ENCODE data around the gene LAMTOR5.

The LAMTOR5 gene

DNA sequence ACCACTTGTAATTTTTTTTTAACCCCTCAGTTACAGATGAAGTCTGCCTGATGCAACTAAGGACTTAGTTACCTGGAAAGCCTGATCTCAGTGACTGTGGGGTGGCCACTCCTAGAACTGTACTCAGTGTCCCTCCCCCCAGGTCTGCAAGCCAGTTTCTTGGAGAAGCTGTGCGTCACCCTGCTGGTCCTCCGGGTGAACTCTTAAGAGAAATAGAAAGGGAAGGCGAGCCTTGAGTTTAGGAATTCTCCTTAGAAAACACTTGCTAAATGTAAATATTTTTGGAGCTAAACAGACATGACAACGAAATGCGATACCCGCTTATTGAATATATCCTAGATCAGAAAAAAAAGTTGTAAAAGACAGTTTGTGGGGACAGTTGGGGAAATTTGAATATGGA lies 17.4 kb downstream of the LAMTOR5 start:
- H3K4me3 ChIP-seq (ENCODE audit: low read depth, low read length): peak overlapping the region; percentile 54

DNA sequence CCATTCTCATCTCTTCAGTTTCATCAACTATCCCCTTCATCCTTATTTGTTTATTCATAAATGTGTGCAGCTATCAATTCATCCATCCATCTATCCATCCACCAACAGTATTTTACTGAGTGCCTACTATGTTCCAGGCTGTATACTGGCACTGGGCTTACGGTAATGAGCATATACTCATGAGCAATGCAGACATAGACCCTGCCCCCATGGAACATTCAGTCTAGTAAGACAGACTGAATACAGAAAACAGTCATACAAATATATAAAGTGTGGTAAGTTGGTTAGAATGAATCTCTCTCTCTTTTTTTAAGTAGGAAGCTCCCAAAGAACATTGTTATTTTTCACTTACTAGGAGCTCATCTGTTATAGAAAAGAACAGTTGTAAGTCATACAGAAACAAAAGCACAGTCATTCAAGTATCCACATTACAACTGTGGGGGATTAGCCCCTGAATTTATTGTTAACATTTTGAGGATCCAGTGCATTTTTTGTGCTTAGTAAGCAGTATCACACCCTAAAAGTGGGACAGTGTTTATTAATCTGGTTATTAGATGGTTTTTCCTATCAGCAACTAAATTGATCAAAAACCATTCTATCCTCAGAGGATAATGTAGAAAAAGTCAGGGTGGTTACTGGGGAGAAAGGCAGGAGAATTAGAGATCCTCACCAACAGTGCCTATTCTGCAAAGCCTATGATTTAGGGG lies 20.3 kb downstream of the LAMTOR5 start:
- DNase-seq (ENCODE audit: low read depth): no peak
- TF ChIP-seq, protein P1, sequence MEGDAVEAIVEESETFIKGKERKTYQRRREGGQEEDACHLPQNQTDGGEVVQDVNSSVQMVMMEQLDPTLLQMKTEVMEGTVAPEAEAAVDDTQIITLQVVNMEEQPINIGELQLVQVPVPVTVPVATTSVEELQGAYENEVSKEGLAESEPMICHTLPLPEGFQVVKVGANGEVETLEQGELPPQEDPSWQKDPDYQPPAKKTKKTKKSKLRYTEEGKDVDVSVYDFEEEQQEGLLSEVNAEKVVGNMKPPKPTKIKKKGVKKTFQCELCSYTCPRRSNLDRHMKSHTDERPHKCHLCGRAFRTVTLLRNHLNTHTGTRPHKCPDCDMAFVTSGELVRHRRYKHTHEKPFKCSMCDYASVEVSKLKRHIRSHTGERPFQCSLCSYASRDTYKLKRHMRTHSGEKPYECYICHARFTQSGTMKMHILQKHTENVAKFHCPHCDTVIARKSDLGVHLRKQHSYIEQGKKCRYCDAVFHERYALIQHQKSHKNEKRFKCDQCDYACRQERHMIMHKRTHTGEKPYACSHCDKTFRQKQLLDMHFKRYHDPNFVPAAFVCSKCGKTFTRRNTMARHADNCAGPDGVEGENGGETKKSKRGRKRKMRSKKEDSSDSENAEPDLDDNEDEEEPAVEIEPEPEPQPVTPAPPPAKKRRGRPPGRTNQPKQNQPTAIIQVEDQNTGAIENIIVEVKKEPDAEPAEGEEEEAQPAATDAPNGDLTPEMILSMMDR (conservative IDR thresholded peaks at IDR 0.05; ENCODE audit: low read depth, low read length): no peak
- H3K4me3 ChIP-seq (ENCODE audit: low read depth, low read length): no peak overlapping the region

More for the DNA sequence above, 17.4 kb downstream of the LAMTOR5 start:
- peak; percentile 91 for DNase-seq (ENCODE audit: low read depth)
- TF ChIP-seq, protein P1 (conservative IDR thresholded peaks at IDR 0.05; ENCODE audit: low read depth, low read length): peak; percentile 29

DNA sequence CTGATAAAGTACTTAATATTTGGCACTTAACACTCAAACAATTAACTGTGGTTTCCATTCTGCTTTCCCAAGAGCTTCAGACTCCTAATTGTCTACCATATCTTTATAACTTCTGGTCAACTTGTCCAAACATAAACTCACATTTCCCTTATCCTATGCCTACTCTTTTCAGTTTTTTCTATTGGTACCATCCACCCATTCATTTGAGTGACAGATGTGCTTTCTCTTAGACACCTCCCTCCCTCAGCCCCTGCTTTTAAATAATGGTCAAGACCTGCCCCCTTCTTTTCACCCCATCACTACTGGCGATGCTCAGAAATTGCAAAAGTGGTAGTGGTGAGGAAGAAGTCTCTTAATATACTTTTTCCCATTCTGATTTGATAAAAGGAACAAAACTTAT lies 22.1 kb downstream of the LAMTOR5 start:
- no peak overlapping the region for H3K4me3 ChIP-seq (ENCODE audit: low read depth, low read length)
- TF ChIP-seq, protein P1 (conservative IDR thresholded peaks at IDR 0.05; ENCODE audit: low read depth, low read length): no peak
- DNase-seq (ENCODE audit: low read depth): no peak

DNA sequence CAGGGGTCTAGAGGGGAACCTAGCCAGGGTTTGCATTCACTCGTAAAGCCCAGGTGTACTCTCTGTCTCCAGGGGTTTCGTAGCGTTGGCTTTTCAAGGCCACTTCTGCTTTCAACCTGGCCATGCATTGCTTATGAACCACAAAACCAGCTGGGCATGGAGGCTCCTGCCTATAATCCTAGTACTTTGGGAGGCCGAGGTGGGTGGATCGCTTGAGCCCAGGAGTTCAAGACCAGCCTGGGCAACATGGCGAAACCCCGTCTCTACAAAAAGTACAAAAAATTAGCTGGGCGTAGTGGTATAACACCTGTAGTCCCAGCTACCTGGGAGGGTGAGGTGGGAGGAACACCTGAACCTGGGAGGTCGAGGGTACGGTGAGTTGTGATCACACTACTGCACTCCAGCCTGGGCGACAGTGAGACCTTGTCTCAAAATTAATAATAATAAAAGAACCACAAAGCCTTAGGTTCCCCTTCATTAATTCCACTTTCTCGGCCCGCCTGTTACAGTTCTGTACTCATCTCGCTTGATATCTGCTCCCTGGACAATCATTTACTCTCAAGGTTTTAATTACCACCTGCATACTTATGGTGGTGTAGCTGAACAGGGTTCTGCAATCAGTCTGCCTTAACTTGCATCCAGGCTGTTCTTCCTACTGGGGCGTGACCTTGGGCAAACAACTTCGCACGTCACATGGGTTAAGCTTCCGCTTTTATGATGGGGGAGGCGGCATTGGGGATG lies 22.7 kb downstream of the LAMTOR5 start:
- no peak overlapping the region for H3K4me3 ChIP-seq (ENCODE audit: low read depth, low read length)
- TF ChIP-seq, protein P1 (conservative IDR thresholded peaks at IDR 0.05; ENCODE audit: low read depth, low read length): no peak
- DNase-seq (ENCODE audit: low read depth): no peak

DNA sequence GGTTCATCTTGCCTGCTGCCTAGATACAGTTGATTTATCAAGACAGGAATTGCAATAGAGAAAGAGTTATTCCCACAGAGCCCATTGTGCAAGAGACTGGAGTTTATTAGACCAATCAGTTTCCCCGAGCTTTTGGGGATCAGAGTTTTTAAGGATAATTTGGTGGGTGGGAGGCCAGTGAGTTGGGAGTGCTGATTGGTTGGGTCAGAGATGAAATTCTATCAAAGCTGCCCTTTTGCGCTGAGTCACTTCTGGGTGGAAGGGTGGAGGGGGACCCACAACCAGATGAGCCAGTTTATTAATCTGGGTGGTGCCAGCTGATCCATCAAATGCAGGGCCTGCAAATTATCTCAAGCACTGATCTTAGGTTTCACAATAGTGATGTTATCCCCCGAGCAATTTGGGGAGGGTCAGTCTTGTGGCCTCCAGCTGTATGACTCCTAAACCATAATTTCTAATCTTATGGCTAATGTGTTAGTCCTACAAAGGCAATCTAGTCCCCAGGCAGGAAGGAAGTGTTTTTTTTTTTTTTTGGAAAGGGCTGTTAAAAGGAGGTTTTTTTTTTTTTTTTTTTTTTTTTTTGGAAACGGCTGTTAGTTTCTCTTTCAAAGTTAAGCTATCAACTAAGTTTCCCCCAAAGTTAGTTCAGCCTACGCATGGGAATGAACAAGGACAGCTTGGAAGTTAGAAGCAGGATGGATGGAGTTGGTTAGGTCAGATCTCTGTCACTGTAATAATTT lies 24.1 kb downstream of the LAMTOR5 start:
- TF ChIP-seq, protein P1 (conservative IDR thresholded peaks at IDR 0.05; ENCODE audit: low read depth, low read length): no peak
- no peak overlapping the region for H3K4me3 ChIP-seq (ENCODE audit: low read depth, low read length)
- no peak for DNase-seq (ENCODE audit: low read depth)

DNA sequence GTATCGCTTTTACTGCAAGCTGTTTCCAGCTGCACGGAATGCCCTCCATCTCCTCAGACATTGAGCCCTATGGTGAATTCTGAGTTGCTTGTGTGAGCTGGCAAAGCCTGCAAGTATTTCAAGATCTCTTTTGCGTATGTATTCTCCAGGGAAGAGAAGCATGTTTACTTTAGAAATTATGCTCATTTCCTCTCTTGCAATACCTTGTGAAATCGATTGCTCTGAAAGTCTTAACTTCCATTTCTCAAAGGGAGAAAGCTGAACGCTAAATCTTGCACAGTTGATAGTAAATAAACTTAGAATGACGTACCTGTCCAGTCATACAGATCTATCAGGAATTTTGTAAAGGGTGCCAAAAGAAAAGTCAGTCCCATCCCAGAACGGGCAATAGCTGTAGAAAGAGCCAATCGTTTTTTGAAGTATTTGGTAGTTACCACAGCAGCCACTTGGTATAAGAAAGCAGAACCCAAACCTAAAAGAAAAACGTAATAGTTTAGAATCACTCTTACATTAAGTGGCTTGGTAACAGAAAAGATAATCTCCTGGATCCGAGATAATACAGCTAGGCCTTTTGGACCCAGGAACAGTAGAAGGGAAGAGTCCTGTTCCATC lies 26.7 kb downstream of the LAMTOR5 start:
- DNase-seq (ENCODE audit: low read depth): peak; percentile 95
- no peak overlapping the region for H3K4me3 ChIP-seq (ENCODE audit: low read depth, low read length)
- TF ChIP-seq, protein P1 (conservative IDR thresholded peaks at IDR 0.05; ENCODE audit: low read depth, low read length): no peak
